GM23248 (cell line): ENCODE measurements around the gene SLIT3. TPM values are rescaled to one million over a fixed set of nuclear protein-coding genes. Genes with fewer than 3 reads are reported as not detected.

Experiments used
- DNase-seq: peaks from one replicate; pipeline ENCODE4 v3.0.0-alpha.2; 2015
- H2AFZ ChIP-seq: fragments of 200-600 bp; sonication (generic); 2 replicates; pipeline ENCODE4 v1.6.1; 2016; ENCODE audit warnings: antibody characterized with exemption
- H3F3A ChIP-seq: fragments of 200-600 bp; sonication (generic); 2 replicates; pipeline ENCODE4 v1.6.1; 2016; ENCODE audit warnings: mild to moderate bottlenecking, antibody characterized with exemption, mixed run types; ENCODE audit not compliant: insufficient read depth
- H3K27ac ChIP-seq: fragments of 200-600 bp; sonication (generic); 2 replicates; pipeline ENCODE4 v1.5.1; 2016; ENCODE audit warnings: mild to moderate bottlenecking
- H3K27me3 ChIP-seq: fragments of 200-600 bp; sonication (generic); replicated peaks from 2 replicates; pipeline ENCODE4 v1.6.1; 2016; ENCODE audit warnings: mild to moderate bottlenecking; ENCODE audit not compliant: insufficient read depth
- H3K36me3 ChIP-seq: fragments of 200-600 bp; sonication (generic); 2 replicates; pipeline ENCODE4 v1.6.1; 2016; ENCODE audit warnings: low read depth, mild to moderate bottlenecking
- H3K4me1 ChIP-seq: fragments of 200-600 bp; sonication (generic); 2 replicates; pipeline ENCODE4 v1.6.1; 2016; ENCODE audit warnings: mild to moderate bottlenecking; ENCODE audit not compliant: insufficient read depth
- H3K4me2 ChIP-seq: fragments of 200-600 bp; sonication (generic); one replicate; pipeline ENCODE4 v1.6.1; 2016; ENCODE audit warnings: mild to moderate bottlenecking; ENCODE audit not compliant: unreplicated experiment
- H3K4me3 ChIP-seq: fragments of 200-600 bp; sonication (generic); 2 replicates; pipeline ENCODE4 v1.5.1; 2016; ENCODE audit warnings: mild to moderate bottlenecking
- H3K79me2 ChIP-seq: fragments of 200-600 bp; sonication (generic); 2 replicates; pipeline ENCODE4 v1.6.1; 2016; ENCODE audit warnings: mild to moderate bottlenecking; ENCODE audit not compliant: insufficient read depth
- H3K9ac ChIP-seq: fragments of 200-600 bp; sonication (generic); 2 replicates; pipeline ENCODE4 v1.6.1; 2016; ENCODE audit warnings: mild to moderate bottlenecking
- H3K9me2 ChIP-seq: fragments of 200-600 bp; sonication (generic); 2 replicates; pipeline ENCODE4 v1.6.1; 2016; ENCODE audit warnings: mixed run types, mild to moderate bottlenecking, moderate library complexity; ENCODE audit not compliant: insufficient read depth
- H3K9me3 ChIP-seq: fragments of 200-600 bp; sonication (generic); one replicate; pipeline ENCODE4 v1.6.1; 2017; ENCODE audit warnings: low read depth
- H4K20me1 ChIP-seq: fragments of 200-600 bp; sonication (generic); 2 replicates; pipeline ENCODE4 v1.6.0; 2016; ENCODE audit not compliant: insufficient read depth
- EZH2 ChIP-seq: fragments of 200-600 bp; sonication (generic); IDR thresholded peaks from 2 replicates; pipeline ENCODE4 v1.6.1; 2018; ENCODE audit warnings: antibody characterized with exemption, mild to moderate bottlenecking; ENCODE audit not compliant: insufficient read depth, poor library complexity, severe bottlenecking
- EZH2phosphoT487 ChIP-seq: fragments of 200-600 bp; sonication (generic); IDR thresholded peaks from 2 replicates; pipeline ENCODE4 v1.6.1; 2018; ENCODE audit warnings: antibody characterized with exemption, moderate library complexity, mild to moderate bottlenecking, low read depth; ENCODE audit not compliant: insufficient read depth
- WGBS, 2 experiments: methylation state at CpG; one replicate each; pipeline ENCODE4 v1.1.6; 2015 to 2017; ENCODE audit warnings: low lambda C conversion rate in 2 of 2, low coverage in 1 of 2; ENCODE audit errors: missing lambda C conversion rate in 2 of 2; 5-methylcytosine and 5-hydroxymethylcytosine counted together
- in situ Hi-C: fragments of 300-500 bp; cut with MboI; formaldehyde crosslinking; loops from 2 replicates; pipeline ENCODE4 v1.15.0; 2020
- polyA plus RNA-seq: library from polyadenylated mRNA; unstranded; fragments of >200 nt; fragmentation: Nextera tagmentation; extraction: Ambion mirVana; gene quantifications from 2 replicates; pipeline ENCODE4 v1.2.1, GENCODE V29; 2016
- total RNA-seq: library from RNA; depleted of rRNA; stranded (reverse); fragments of >200 nt; shearing (Covaris generic); gene quantifications from 2 replicates; pipeline ENCODE4 v1.2.3, GENCODE V29; 2014

Gene SLIT3
- total and polyA plus RNA-seq, 2 experiments from 2014 or later: 61.9 to 100 TPM

DNA sequence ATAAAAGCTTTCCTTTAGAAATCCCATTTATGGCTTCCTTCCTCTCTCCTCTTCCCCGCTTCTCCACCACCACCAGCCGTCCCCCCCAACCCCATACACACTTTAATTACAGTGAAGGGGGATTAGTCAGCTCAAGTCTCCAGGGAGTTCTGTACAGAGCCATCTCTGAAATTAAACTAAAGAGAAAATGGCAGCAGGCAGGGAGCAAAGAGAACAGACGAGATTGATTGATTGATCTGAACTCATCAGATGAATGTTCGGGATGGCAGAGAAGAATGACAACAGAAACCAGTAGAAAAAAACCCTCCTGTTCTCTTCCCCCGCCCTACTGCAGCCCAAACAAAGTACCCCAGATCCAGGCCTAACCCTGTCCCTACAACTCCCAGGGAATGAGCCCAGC is 480.1 kb downstream of the SLIT3 start:
- H3K27ac ChIP-seq: no peak overlapping the region
- in situ Hi-C loops: no loop called here
- H3F3A ChIP-seq: no peaks in the 10 kb centered on the region
- H3K27me3 ChIP-seq: no peaks in the 10 kb centered on the region
- H3K4me3 ChIP-seq: no peak overlapping the region
- 95 to 99% methylated on average over 5 of the region's 5 CpGs for WGBS, 2 experiments
- H3K79me2 ChIP-seq: no peaks in the 10 kb centered on the region
- H3K4me1 ChIP-seq: peaks cover 11% of the 10 kb centered on the region; the same call in 1 of the 2 replicates
- TF ChIP-seq EZH2: no peak
- TF ChIP-seq EZH2phosphoT487: no peak
- H3K4me2 ChIP-seq: no peak overlapping the region
- no peaks in the 10 kb centered on the region for H3K9me2 ChIP-seq
- H4K20me1 ChIP-seq: no peaks in the 10 kb centered on the region
- no peaks in the 10 kb centered on the region for H3K9me3 ChIP-seq
- H2AFZ ChIP-seq: no peak overlapping the region
- no peak overlapping the region for H3K9ac ChIP-seq
- no peak for DNase-seq
- no peaks in the 10 kb centered on the region for H3K36me3 ChIP-seq

DNA sequence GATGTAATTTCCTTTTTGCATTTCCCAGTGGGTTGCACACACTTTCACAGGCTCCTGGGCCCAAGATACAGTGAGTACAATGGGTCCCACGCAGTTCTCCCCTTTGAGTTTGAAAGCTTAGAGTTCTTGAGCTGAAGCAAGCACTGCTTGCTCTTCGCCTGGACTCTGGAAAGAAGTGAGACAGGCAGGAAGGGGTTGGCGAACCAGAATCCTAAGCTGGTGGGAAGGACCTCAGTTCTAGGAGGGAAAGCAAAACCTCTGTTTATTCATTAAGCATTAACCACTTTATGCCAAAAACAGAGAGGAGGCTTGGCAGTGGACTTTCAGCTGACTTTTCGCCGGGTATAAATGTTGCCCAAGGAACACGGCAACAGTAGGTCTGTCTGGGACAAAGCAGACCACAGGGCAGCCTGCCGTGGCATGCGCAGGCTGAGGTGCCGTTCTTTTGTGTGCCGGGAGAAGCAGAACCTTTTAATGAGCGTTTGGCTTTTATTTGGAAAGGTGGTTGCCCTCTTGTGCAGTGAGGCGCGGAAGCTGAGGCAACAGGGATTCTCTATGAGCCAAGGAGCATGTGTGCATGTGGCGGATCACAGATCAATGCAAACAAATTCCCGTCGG is 481.8 kb downstream of the SLIT3 start:
- Histone ChIP-seq H3K36me3 (no peaks in the 10 kb centered on the region), H4K20me1 (no peaks in the 10 kb centered on the region), H3K9ac (no peak overlapping the region), H3F3A (no peaks in the 10 kb centered on the region), H3K27me3 (no peaks in the 10 kb centered on the region), H3K4me1 (peaks cover 11% of the 10 kb centered on the region; the same call in 1 of the 2 replicates), H3K9me2 (no peaks in the 10 kb centered on the region), H3K27ac (no peak overlapping the region), H3K4me3 (no peak overlapping the region), H2AFZ (no peak overlapping the region), H3K9me3 (no peaks in the 10 kb centered on the region), H3K4me2 (no peak overlapping the region), H3K79me2 (no peaks in the 10 kb centered on the region)
- WGBS, 2 experiments: 89 to 91% methylated on average over 16 of the region's 16 CpGs
- in situ Hi-C loops: no loop called here
- no peak for TF ChIP-seq EZH2
- TF ChIP-seq EZH2phosphoT487: no peak
- no peak for DNase-seq

DNA sequence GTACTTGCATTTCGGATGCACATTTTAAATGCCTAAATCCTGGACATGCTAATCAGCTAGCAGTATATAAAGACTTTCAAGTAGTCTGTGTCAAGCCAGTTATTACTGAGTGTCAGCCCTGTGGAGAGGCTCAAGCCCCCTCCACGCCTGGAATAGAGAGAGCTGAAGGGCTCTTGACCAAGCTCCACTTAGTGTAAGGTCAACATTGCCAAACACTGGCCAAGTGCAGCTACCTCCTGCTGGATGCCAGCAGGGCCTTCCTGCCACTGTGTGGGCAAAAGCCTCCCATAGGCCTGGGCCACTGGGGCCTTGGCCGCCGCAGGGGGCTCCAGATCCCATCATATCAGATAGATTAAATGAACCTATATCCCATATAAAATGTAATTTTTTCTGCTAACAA is 482.4 kb downstream of the SLIT3 start:
- no peak overlapping the region for H3K4me3 ChIP-seq
- H3K4me2 ChIP-seq: no peak overlapping the region
- H3K4me1 ChIP-seq: peaks cover 11% of the 10 kb centered on the region; the same call in 1 of the 2 replicates
- no peaks in the 10 kb centered on the region for H3K9me3 ChIP-seq
- H3F3A ChIP-seq: no peaks in the 10 kb centered on the region
- no peak overlapping the region for H3K9ac ChIP-seq
- DNase-seq: no peak
- H3K36me3 ChIP-seq: no peaks in the 10 kb centered on the region
- TF ChIP-seq EZH2phosphoT487: no peak
- TF ChIP-seq EZH2: no peak
- no peaks in the 10 kb centered on the region for H3K79me2 ChIP-seq
- WGBS, 2 experiments: 92 to 96% methylated on average over 4 of the region's 4 CpGs
- no peaks in the 10 kb centered on the region for H3K27me3 ChIP-seq
- H3K9me2 ChIP-seq: no peaks in the 10 kb centered on the region
- no peaks in the 10 kb centered on the region for H4K20me1 ChIP-seq
- H3K27ac ChIP-seq: no peak overlapping the region
- H2AFZ ChIP-seq: no peak overlapping the region
- in situ Hi-C loops: no loop called here

DNA sequence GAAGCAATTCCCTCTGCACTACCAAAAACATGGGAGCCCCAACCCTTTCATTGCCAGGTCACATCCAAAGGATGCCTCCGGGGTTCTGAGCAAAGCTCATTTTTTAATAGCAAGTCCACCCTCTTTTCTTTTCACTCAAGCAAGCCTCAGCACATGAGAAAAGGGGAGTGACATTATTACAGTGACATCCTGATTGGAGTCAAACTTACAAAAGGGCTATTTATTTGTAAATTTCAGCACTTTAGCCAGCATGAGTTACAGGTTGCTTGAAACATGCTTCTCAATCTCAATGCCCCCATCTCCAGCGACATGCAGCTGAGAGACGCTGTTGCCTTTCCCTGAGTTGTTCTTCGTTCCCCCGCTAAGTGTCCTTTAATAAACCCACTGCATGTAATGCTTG is 483.3 kb downstream of the SLIT3 start:
- TF ChIP-seq EZH2: no peak
- TF ChIP-seq EZH2phosphoT487: no peak
- H3K4me2 ChIP-seq: no peak overlapping the region
- H4K20me1 ChIP-seq: no peaks in the 10 kb centered on the region
- no peaks in the 10 kb centered on the region for H3K9me2 ChIP-seq
- no peak overlapping the region for H3K4me3 ChIP-seq
- 0 out of 2 replicates have a peak, but pooled peaks cover 1% of the 10 kb centered on the region for H3K36me3 ChIP-seq
- H3K9me3 ChIP-seq: no peaks in the 10 kb centered on the region
- in situ Hi-C loops: no loop called here
- DNase-seq: no peak
- H3K27me3 ChIP-seq: no peaks in the 10 kb centered on the region
- 76 to 81% methylated on average over 5 of the region's 5 CpGs for WGBS, 2 experiments
- peaks cover 7% of the 10 kb centered on the region; the same call in 1 of the 2 replicates for H3K4me1 ChIP-seq
- no peaks in the 10 kb centered on the region for H3K79me2 ChIP-seq
- no peaks in the 10 kb centered on the region for H3F3A ChIP-seq
- H3K27ac ChIP-seq: no peak overlapping the region
- no peak overlapping the region for H2AFZ ChIP-seq
- H3K9ac ChIP-seq: no peak overlapping the region

DNA sequence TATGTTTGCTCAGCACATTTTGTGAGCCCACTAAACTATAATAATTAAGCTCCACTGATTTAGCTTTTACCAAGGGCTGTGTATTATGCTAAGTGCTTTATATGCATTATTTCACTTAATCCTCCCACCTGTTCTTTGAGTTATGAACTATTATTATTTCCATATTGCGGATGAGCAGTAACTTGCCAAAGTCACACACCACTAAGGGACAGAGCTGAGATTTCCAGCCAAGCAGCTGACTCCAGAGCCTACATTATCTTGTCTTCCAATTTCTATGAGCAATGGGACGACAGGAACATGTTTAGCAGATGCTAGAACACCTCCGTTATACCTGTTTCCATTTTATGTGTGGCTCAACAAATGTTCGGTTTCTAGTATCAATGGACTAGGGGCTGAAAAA is 484.3 kb downstream of the SLIT3 start:
- H3K9ac ChIP-seq: no peak overlapping the region
- H2AFZ ChIP-seq: no peak overlapping the region
- H3K79me2 ChIP-seq: no peaks in the 10 kb centered on the region
- H3K4me3 ChIP-seq: no peak overlapping the region
- H3K4me1 ChIP-seq: 0 out of 2 replicates have a peak, but pooled peaks cover under 1% of the 10 kb centered on the region
- H3K4me2 ChIP-seq: no peak overlapping the region
- H3K27ac ChIP-seq: no peak overlapping the region
- DNase-seq: no peak
- no peaks in the 10 kb centered on the region for H3K27me3 ChIP-seq
- H3K9me2 ChIP-seq: no peaks in the 10 kb centered on the region
- WGBS, 2 experiments: 85 to 89% methylated on average over 4 of the region's 4 CpGs
- H3K9me3 ChIP-seq: no peaks in the 10 kb centered on the region
- in situ Hi-C loops: no loop called here
- TF ChIP-seq EZH2: no peak
- TF ChIP-seq EZH2phosphoT487: no peak
- no peaks in the 10 kb centered on the region for H3F3A ChIP-seq
- H3K36me3 ChIP-seq: 0 out of 2 replicates have a peak, but pooled peaks cover 4% of the 10 kb centered on the region
- H4K20me1 ChIP-seq: no peaks in the 10 kb centered on the region
